DMS114 treated with DMSO at 0.1 percent for 48 hours (cell line): Measurements from ENCODE around the gene CYB5R2.
"Not testable (repeated sequence)": the region's sequence is repeated elsewhere in the genome, so short reads cannot be mapped to it uniquely, and the experiment has no call there.

Experiments
- DNase-seq: peaks from one replicate; lab custom pipeline; 2025; ENCODE audit not compliant: unreplicated experiment; lab: John Stamatoyannopoulos, UW

CYB5R2 gene

GRCh38 chr11:7670641-7671040 is 2.7 kb downstream of the CYB5R2 start:
- no peak for DNase-seq

- no peak for DNase-seq
Observed at GRCh38 chr11:7668911-7669310, 4.4 kb downstream of the CYB5R2 start.

- DNase-seq = no peak
Observed at GRCh38 chr11:7668464-7668863, 4.8 kb downstream of the CYB5R2 start.

- DNase-seq = no peak
Observed at GRCh38 chr11:7667460-7667859, 5.8 kb downstream of the CYB5R2 start.

- DNase-seq = no peak
Observed at GRCh38 chr11:7666292-7666866, 6.9 kb downstream of the CYB5R2 start.

- DNase-seq = peak; percentile 16
Observed at GRCh38 chr11:7665473-7666291, 7.6 kb downstream of the CYB5R2 start.

GRCh38 chr11:7664867-7665266 is 8.4 kb downstream of the CYB5R2 start:
- no peak for DNase-seq

- DNase-seq = not testable (repeated sequence)
Observed at GRCh38 chr11:7663531-7663930, 9.8 kb downstream of the CYB5R2 start.

- peak; percentile 0 for DNase-seq
Observed at GRCh38 chr11:7657306-7658025, 15.8 kb downstream of the CYB5R2 start.

GRCh38 chr11:7656704-7657103 is 16.6 kb downstream of the CYB5R2 start:
- DNase-seq = no peak

GRCh38 chr11:7655253-7656217 is 17.8 kb downstream of the CYB5R2 start:
- no peak for DNase-seq

- no peak for DNase-seq
Observed at GRCh38 chr11:7654195-7654705, 19.1 kb downstream of the CYB5R2 start.

GRCh38 chr11:7651700-7652099 is 21.6 kb downstream of the CYB5R2 start:
- DNase-seq = no peak

- no peak for DNase-seq
Observed at GRCh38 chr11:7651140-7651551, 22.2 kb downstream of the CYB5R2 start.

- no peak for DNase-seq
Observed at GRCh38 chr11:7648264-7648663, 25.0 kb downstream of the CYB5R2 start.

GRCh38 chr11:7646866-7647265 is 26.4 kb downstream of the CYB5R2 start:
- no peak for DNase-seq

- no peak for DNase-seq
Observed at GRCh38 chr11:7645206-7645605, 28.1 kb downstream of the CYB5R2 start.

- no peak for DNase-seq
Observed at GRCh38 chr11:7643314-7643713, 30.0 kb downstream of the CYB5R2 start.

- no peak for DNase-seq
Observed at GRCh38 chr11:7642747-7643146, 30.6 kb downstream of the CYB5R2 start.

GRCh38 chr11:7640816-7641215 is 32.5 kb downstream of the CYB5R2 start:
- no peak for DNase-seq

- DNase-seq = no peak
Observed at GRCh38 chr11:7639643-7640025, 33.7 kb downstream of the CYB5R2 start.
